NCI-H446 treated with DMSO at 0.1 percent for 48 hours (cell line): ENCODE results near the gene STAT1.

Experiments used
- DNase-seq: peaks from one replicate; lab custom pipeline; 2025; lab: John Stamatoyannopoulos, UW

STAT1 gene

DNA sequence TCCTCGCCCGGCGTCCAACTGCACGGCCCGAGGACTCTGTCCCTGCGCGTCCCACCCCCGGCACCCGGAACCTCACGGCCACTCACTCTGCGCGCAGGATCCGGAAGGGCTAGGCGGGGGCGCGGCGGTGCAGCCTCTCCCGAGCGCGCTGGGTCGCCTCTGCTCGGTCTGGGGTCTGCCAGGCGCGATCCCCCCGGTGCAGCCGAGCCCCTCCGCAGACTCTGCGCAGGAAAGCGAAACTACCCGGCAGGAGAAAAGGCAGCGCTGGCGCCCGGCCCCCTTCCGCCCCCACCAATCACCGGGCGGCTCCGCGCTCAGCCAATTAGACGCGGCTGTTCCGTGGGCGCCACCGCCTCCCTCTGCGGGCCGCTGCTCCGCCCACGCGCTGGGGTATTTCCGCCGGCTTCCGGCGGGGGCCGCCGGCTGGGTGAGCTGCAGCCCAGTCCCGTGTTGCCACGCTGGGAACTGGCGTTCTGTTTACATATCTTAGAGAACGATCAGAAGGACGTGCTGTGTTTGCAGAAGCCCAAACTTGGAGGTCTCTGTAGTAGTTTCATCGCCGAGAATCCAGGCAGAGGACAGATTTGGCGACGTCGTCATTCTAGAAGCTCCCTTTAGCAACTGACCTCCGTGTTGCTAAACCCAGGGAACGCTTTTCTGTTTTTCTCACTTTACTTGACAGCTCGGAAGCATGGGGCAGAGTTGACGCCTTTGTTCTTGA is at the start of gene STAT1:
STAT1 (minus strand) TSS at position 240 of the 721 bp plus-strand sequence. CDS start 4,168 bp downstream, outside the sequence.
- peak; percentile 75 for DNase-seq

DNA sequence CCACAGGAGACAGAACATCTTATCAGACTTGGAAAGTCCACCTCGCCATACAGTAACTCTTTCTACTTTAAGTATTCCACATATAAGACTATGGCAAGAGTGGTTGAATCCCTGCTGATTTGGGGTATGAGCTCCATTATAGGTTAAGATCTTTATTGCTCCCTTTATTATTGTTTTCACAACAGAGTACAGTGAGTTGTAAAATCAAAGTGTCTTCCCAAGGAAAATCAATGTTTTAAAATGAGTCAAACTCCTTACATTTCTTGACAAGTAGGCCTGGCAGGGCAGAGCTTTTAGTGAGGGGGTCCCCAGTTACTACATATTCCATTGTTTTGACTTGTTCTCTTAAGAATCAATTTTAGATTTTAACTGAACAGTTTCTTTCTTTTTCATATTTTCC is 49.6 kb upstream of the STAT1 start:
- no peak for DNase-seq

DNA sequence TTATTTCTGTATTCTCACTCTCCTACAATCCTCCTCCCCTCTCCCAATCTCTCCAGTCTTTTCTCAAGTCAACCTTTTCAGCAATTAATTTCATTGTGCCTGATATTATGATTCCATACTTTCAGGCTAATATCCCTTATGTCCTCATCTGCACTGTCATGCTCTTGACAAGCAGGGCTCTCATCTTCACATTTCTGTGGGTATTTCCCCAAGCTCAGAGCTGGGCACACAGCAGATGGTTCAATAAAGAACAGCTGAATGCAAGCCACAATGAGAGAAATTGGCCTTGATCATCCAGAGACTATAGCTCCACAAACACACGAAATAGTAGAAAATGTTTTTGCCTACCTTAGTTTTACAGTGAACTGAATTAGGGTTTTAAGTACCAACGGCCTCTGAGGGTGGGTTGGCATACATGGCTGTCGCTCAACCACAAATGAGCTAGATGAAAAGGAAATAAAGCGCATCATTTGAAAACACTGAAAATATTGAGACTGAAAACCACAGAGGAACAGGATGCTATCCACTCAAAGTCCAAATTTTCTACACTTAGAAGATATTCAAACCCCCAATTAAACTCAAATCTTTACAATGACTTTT is 47.5 kb upstream of the STAT1 start:
- DNase-seq = no peak

DNA sequence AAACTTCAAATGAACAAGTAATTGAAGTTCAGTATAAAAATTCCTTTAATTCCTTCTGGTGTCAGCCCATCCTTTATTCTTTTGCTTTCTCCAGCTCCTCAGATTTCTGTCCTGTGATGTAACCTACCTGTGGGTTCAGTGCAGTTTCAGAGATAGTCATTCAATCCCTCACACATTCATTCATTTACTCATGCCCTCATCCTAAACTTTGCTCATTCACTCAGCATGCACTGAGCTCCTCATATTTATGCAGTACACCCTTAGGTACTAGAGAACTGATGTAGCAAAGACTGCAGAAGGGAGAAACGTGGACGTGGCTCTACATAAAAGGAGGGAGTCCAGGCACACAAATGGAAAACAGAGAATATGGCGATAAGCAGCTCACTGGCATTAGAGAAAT is 45.3 kb upstream of the STAT1 start:
- no peak for DNase-seq

DNA sequence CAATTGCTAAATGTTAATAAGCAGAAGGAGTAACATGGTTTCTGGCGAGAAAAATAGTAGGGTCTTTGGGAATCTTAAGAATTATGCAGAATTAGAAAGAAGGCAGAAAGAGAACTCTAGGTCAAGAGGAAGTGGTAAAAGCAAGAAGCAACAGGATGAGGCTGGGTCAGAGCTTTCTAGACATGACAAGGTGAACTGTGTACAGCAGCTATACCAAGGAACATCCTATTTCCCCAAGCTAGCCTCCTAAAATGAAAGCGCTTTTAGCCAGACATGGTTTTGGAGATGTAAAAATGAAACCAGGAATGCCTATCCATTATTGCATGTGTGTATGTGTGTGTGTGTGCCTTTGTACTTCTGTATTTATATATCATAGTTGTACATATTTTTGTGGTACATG is 42.3 kb upstream of the STAT1 start:
- DNase-seq = no peak

DNA sequence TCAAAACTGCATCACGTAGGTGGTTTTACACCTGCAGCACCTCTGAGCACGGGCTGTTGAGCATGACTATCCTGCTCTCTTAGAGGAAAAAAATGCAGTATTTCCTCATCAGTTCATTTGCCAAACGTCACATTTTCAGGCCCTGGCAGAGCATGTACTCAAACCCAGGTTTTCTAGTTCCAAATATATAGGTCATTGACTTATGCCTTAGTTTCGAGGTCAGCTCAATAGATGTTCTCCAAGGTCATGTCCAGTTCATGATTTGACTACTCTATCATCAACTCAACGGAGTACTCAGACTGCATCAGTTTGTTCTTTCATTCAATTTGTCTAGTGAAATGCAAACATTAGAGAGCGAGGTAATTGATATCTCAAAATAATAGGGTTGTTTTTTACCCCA is 39.3 kb upstream of the STAT1 start:
- DNase-seq = no peak

DNA sequence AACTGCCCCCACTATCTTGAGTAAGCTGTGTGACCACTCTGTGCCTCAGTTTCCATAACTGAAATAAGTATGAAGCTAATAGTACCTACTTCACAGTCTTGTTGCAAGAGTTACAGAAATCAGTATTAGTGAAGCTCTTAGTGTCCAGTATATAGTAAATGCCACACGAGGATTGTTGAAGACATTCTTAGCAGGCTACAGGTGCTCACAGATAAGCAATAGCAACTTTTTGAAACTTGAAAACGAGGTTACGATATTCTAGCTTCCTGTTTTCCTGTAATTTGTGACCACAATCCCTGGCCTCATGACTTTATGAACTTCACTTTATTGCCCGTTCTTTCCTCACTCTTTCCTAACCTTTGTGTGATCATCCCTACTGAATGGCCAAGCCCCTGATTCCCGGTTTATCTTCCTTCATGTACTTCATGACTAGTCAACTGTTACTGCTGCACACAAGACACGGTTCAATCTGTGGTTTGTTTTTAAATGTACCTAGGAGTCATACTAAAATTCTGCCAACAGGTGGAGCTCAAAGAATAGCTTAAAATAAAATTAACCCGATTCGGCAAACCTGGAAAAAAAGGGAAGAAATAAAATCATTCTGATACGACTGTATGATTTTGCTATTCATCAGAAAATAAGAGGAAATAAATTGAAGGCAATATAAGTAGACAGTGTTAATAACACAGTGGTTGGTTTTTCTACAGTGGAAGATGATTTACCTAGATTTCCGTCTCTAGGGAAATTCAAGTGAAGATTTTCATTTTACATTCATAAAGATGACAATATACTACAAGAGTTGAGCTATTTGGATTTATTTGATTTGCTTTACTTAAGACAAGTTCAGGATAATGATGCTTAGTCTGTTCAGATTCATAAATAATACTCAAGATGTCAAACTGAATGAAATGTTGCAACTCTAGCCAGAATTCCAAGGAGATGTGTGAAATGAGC is 38.1 kb upstream of the STAT1 start:
- DNase-seq = peak; percentile 20

DNA sequence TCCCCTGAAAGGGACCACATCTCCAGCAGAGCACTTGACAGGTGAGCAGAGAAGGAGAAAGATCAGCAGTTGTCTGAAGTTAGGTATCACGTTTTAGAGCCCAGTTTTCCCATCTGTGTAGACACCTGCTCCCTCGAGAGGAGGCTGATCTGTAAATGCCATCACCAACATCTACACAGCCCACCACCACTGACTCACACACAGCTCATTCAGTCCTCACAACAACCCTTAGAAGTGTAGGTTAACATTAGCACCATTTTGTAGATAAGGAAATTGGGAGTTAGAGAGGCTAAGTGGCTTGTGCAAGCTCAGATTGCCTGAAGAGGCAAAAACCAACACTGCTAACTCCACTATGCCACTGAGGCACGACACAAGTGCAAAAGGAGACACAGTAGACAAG is 37.2 kb upstream of the STAT1 start:
- no peak for DNase-seq

DNA sequence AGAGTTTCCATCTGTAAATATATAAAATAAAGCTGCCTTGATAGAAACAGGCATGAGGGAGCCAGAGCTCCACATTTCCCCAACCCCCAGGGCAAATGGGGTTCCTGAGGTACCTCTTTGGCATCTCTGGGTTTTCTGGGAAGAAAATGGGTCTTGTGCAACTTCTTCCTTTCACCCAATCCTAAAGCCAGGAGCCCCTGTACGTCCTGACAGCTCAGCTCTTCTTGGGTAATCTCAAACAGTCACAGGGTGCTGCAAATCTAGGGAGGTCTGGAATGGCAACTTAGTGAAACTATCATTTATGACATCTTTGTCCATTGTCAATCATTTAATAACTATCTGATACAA is 36.6 kb upstream of the STAT1 start:
- no peak for DNase-seq

DNA sequence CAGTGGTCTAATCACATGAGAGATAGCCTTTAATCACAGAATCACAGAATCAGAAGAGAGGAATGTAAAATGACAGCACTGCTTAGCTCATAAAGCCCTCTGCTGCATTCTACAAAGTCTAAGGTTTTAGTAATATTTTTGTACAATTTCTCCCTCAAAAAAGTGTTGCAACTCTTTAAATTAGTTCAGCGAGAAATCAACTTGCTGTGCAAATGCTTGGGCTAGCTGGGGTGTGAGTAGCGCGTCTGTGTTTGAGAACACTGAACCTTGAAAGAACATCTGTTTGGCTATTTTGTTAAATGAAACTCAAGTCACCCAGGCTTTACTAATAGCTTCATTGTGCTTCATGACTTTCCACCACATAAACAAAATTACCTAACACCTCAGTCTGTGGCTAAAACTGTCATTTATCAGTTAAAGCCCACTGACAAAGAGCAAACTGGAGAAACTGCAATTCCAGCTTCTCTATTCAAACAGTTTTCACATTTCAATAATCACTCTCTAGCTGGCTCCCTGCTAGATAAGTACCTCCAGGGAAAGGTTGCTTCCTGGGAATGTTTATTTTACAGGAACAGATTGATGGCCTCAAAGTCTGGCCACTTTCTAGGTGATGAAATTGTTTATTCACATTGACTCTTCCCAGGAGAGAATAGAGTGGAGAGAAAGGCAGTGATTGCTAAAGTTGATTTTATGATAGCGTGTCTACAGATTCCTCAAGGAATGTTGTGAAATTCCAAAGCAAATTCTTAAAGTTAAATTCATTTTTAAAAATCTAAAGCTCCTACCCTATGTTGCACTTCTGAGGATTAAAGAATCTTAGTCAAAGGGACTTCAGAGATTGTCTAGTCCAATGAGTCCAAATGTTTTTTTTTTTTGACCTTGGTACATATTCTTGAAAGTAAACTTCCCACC is 36.0 kb upstream of the STAT1 start:
- DNase-seq = peak; percentile 2

DNA sequence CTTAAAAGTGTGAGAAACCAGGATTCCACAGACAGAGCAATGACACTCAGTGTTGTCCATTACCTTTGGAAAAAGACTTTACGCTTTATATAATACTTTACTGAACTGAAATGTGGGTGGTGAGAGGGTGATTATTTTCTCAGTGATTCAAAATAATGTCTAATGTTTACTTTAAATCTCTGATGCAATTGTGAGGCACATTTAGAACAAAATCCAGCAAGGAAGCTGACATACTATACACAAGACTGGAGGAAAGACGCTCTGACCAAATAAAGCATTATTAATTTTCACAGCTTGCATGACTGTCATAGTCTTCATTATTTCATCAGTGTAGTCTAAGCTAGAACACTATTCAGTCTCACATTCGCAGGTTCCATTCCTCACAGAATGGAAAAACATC is 34.1 kb upstream of the STAT1 start:
- no peak for DNase-seq

DNA sequence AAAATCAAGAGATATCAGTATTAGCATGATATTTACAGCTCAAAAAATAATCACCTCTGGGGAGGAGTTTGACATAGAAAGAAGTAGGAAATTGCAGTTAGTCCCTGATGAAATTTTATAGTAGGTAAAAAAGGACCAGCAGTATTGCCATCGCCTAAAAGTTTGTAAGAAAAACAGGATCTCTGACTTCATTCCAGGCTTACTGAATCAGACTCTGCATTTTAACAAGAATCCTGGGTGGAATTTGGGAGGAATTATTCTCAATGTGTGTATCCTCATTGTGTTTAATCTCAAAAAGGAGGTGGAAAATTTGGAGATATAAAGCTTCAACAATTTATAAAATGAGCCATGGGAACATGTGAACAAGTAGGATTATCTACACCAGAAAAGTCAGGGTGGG is 31.2 kb upstream of the STAT1 start:
- no peak for DNase-seq

DNA sequence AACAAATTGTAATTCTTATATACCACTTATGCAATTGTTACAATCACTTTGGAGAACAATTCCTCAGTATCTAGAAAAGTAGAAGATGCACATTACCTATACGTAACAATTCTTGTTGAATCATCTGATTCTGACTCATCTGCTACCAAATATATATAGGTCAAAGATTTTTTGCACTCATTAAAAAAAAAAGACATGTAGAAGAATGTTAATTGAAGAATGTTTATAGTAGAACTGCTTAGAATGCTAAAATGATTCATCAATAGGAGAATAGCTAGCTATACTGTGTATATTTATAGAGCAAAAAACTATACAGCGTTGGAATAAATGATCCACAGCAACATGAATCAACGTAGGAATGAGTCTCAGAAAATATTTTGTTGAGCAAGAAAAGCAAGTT is 29.5 kb upstream of the STAT1 start:
- DNase-seq = no peak

DNA sequence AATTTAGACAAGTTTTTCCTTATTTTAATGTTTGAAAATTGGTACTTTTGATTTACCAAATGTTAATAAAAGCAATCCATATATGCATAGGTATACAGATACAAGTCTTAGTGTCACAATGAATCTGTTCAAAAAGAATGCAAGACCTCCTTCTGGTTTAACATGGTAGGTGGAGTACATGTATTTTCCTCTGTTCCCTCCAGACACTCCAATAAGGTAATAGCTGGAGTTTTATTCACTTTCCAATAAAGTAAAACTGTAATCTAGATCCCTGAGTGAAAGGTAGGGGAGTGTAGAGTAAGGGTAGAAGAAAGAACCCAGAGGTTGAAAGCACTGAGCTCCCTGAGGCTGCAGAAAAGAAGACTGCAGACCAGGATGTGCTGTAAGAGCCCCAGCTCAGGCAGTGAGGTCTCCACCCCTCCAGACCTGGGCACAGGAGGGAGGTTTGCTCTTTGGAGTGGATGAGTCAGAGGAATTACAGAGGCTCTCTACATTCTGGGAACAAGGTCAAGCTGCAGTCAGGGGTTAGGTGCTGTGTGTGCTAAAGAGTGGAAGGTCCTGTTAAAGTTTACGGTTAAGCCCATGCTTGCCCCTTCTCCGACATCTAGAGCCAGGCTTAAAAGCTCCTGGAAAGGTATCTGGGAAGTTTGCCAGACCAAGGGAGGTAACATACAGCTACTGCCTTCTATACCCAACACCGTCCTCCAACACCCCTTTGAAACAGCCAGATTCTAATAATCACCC is 27.6 kb upstream of the STAT1 start:
- DNase-seq = no peak

DNA sequence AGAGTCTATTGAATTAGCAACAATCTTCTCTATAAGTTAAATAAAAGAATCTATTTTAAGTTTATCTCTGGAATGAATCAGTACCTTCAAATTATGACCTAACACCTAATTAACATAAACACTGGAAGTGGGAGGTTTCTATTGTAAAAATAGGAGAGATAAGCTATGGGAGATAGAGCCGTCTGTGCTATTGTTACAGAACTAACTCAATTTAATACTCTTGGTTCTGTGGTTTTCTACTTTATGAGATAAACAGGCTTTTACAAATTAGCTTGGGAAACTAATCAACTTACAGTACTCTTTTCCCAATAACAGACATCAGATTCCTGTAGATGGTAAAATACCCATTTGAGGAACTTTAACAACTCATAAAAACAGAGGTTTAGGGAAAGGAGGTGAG is 25.6 kb upstream of the STAT1 start:
- no peak for DNase-seq

DNA sequence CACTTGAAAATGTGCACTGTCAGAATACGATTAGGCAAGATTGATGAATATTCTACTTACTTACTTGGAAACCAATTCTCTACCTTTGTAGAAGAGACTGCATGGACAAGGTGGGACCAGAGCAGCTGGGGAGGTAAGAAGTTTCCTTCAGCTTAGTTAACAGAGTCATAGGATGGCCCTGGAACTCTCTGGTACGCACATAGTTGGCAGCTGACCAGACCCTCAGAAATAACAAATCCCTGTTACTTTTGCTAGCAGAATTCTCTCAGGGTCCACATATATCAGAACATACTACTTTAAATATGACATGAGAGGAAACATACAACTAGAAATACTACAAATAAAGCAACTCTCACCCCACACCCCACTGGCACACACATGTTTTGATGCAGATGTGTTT is 24.8 kb upstream of the STAT1 start:
- no peak for DNase-seq

DNA sequence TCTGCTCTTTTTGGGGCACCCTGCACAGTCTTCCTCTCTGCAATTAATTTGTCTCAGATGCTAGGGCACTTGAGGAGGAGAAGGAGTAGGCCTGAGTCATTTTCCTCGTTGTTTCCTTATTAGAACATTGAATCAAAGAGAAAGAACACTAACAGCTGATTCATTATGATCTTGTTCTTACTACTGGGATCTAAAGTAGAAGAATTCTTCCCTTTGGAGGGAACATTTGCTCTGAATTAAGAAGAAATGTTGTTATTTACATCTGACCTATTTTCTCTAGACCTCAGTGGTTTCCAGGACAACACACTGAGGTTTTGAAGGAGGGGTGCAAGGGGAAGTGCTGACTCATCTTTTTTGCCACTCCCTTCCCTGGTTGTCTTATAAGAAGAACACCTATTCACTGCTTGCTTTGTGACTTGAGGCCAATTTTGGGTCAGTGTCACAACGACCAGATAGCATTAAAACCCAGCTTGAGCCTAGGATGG is 24.3 kb upstream of the STAT1 start:
- DNase-seq = no peak

DNA sequence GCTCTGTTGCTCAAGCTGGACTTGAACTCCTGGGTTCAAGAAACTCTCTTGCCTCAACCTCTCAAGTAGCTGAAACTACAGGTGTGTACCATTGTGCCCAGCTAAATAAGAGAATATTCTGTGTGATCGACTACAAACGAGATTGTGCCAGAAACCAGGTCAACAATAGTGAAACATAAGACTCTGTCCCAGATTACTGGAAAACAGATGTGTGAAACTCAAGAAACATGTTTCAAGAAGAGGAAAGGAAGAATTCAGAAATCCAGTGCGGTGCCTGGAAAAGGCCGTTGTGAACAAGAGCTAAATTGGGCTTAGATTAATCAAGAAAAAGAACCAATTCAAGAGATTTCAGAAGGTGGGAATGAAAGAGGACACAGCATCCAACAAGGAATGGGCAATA is 23.4 kb upstream of the STAT1 start:
- no peak for DNase-seq

DNA sequence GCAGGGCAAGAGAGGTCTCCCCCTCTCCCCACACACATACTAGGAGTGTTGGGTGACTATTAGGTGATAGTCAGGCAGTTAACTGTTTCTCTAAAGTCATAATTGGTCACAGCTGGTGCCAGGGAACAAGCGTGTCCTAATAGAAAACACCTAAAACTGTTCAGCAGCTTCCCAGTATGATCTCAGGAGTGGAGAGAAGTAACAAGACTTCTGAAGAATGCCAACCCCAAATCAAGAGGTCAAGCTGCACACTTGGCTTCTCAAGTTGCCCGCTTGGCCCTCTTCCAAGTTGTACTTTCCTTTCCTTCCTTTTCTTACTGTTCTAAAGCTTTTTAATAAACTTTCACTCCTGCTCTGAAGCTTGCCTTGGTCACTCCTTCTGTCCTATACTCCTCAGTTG is 22.4 kb upstream of the STAT1 start:
- no peak for DNase-seq

DNA sequence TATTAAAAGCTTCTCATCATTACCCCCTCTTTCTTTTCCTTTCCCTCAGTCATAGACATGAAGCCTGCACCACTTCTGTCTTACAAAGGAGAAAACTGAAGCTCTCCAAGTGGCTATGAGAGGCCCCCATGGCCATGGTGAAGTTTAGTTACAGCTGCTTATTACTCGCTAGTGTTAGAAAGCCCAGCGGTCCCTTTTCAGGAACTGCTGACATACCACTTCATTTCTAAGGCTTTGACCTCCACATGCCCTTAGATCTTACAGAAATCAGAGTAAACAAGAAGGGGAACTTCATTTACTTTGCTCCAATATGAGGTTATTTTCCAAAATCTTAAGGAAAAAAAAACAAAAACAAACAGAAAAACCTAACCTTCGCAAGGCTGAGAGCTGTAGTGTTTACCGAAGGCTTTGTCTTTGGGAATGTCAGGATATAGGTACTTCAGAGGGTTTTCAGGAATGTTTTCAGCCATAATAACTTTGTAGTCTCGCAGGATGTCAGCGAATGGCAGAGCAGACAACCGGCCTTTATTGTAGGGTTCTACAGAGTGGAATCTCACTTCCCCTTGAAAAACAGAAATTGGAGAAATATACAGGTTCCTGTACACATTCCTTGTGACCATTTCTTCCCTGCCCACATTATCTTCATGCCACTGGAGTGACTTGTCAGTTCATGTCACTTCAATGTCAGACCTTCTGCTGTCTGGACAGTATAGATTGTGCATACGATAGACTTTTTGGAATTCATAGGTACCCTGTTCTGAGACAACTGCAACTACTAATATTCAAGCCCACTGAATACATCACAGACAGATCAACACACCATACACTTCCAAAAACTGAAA is 18.8 kb upstream of the STAT1 start:
- no peak for DNase-seq
